T-cell (primary cell): ENCODE measurements around the gene TRIM39. TPM values are rescaled to one million over a fixed set of nuclear protein-coding genes. Genes with fewer than 3 reads are reported as not detected.

Experiments
- ATAC-seq, 4 experiments: fragments of 200-7000 bp in 3 of 4; fragments of 150-1000 bp in 1 of 4; cut with Tn5 transposase; replicated peaks in 1 of 4; 1 replicate in 3 of 4; 2 replicates in 1 of 4; pipeline ENCODE4 v1.10.0; 2021; ENCODE audit warnings: moderate library complexity in 3 of 4, mild to moderate bottlenecking in 2 of 4, moderate number of reproducible peaks in 1 of 4
- CTCF ChIA-PET, 2 donors: fragments of 300-600 bp; sonication (Branson Sonifier 250); formaldehyde crosslinking; loops; one replicate each; lab custom pipeline; 2022; ENCODE audit warnings: antibody characterized with exemption in 2 of 2; lab: Charles Lee
- POLR2A ChIA-PET, 2 donors: fragments of 300-600 bp; sonication (Branson Sonifier 250); formaldehyde crosslinking; loops; one replicate each; lab custom pipeline; 2022; ENCODE audit warnings: antibody characterized with exemption in 2 of 2; lab: Charles Lee
- DNase-seq, 35 experiments: peaks; one replicate each; pipeline versions ENCODE4 v3.0.0 to v3.0.0-alpha.2; 2013 to 2023
- H3K27ac ChIP-seq: one replicate; pipeline ENCODE4 v1.5.1; 2013; ENCODE audit warnings: low read length
- H3K27me3 ChIP-seq, 2 experiments: replicated peaks in 1 of 2; 1 replicate in 1 of 2; 2 replicates in 1 of 2; pipeline versions ENCODE4 v1.6.1 to v1.7.0; 2013; ENCODE audit warnings: low read length in 1 of 2, mixed read lengths in 1 of 2; ENCODE audit not compliant: control insufficient read depth in 2 of 2, insufficient read depth in 2 of 2; ENCODE audit errors: extremely low read depth in 1 of 2
- H3K36me3 ChIP-seq, 2 donors: 1 replicate in 1 of 2; 2 replicates in 1 of 2; pipeline versions ENCODE4 v1.6.1 to v1.7.0; 2013; ENCODE audit warnings: low read length in 1 of 2; ENCODE audit not compliant: control insufficient read depth in 2 of 2, insufficient read depth in 1 of 2; ENCODE audit errors: extremely low read depth in 1 of 2
- H3K4me1 ChIP-seq, 2 experiments: 1 replicate in 1 of 2; 2 replicates in 1 of 2; pipeline versions ENCODE4 v1.6.1 to v1.7.0; 2013; ENCODE audit warnings: low read length in 2 of 2, mixed read lengths in 1 of 2; ENCODE audit not compliant: insufficient read depth in 2 of 2, control insufficient read depth in 1 of 2; ENCODE audit errors: extremely low read depth in 1 of 2
- H3K4me3 ChIP-seq, 2 donors: 1 replicate in 1 of 2; 2 replicates in 1 of 2; pipeline versions ENCODE4 v1.5.1 to v1.7.0; 2013; ENCODE audit warnings: mild to moderate bottlenecking in 2 of 2, low read length in 1 of 2, moderate library complexity in 1 of 2; ENCODE audit not compliant: control insufficient read depth in 1 of 2; ENCODE audit errors: extremely low read depth in 1 of 2
- H3K9me3 ChIP-seq: 2 replicates; pipeline ENCODE4 v1.7.0; 2013
- H3K27ac Mint-ChIP-seq, 2 donors: one replicate each; pipeline ENCODE4 v1.8.0; 2020 to 2021; ENCODE audit warnings: mild to moderate bottlenecking in 2 of 2, mixed read lengths in 2 of 2
- H3K27me3 Mint-ChIP-seq, 2 donors: one replicate each; pipeline ENCODE4 v1.8.0; 2021 to 2022; ENCODE audit warnings: mixed read lengths in 2 of 2
- H3K36me3 Mint-ChIP-seq: one replicate; pipeline ENCODE4 v1.8.0; 2021; ENCODE audit warnings: mixed read lengths
- H3K4me1 Mint-ChIP-seq, 3 donors: one replicate each; pipeline ENCODE4 v1.8.0; 2020 to 2022; ENCODE audit warnings: mixed read lengths in 3 of 3, mild to moderate bottlenecking in 1 of 3
- H3K4me3 Mint-ChIP-seq, 3 donors: one replicate each; pipeline ENCODE4 v1.8.0; 2020 to 2022; ENCODE audit warnings: mild to moderate bottlenecking in 3 of 3, mixed read lengths in 3 of 3, moderate library complexity in 3 of 3
- H3K9me3 Mint-ChIP-seq, 3 donors: one replicate each; pipeline ENCODE4 v1.8.0; 2020 to 2022; ENCODE audit warnings: mixed read lengths in 3 of 3
- WGBS: methylation state at CpG from one replicate; pipeline ENCODE4 v1.1.5; 2013; ENCODE audit warnings: missing lambda C conversion rate; ENCODE audit not compliant: insufficient coverage; 5-methylcytosine and 5-hydroxymethylcytosine counted together
- total RNA-seq, 35 experiments: library from RNA in 6 of 35; stranded (reverse) in 6 of 35; fragments of 120-200 nt in 1 of 35; gene quantifications; one replicate each; pipeline versions ENCODE4 v1.2.1 to v1.2.4 and lab custom pipeline; 2013 to 2026

The TRIM39 gene
- total RNA-seq, 5 donors from 2014 or later (not counting 1 experiment from before 2014, with no cell fraction given) = 25.1 to 50.6 (median 29.5) TPM

- WGBS = 6% methylated on average over 9 of the region's 10 CpGs
- H3K4me1 Mint-ChIP-seq = peaks cover 68 to 85% (median 74%) of the 10 kb centered on the region in 3 donors
- ATAC-seq = peak; percentile 50 to 61 (median 58)
- DNase-seq = peak in 33 of 35 experiments; percentile 64 to 90 (median 82)
- H3K36me3 Mint-ChIP-seq = peaks cover 16% of the 10 kb centered on the region
- Histone ChIP-seq H3K27me3 (no peaks in the 10 kb centered on the region), H3K4me3 (peak overlapping the region; percentile 86 to 94), H3K36me3 (peaks cover 0 to 12% of the 10 kb centered on the region in 2 donors), H3K4me1 (peaks cover 24 to 39% of the 10 kb centered on the region in 2 experiments), H3K27ac (peak overlapping the region; percentile 94), H3K9me3 (no peaks in the 10 kb centered on the region)
- no peaks in the 10 kb centered on the region for H3K9me3 Mint-ChIP-seq
- CTCF ChIA-PET = interaction anchor here in 1 of 2 donors (0.9 to 1.3 kb wide), 2 partner anchors 107 to 109 kb away, joined by 4 to 5 read pairs; no protein-coding TSS in a partner anchor
- H3K4me3 Mint-ChIP-seq = peak overlapping the region; percentile 91 to 95 (median 94)
- no peaks in the 10 kb centered on the region for H3K27me3 Mint-ChIP-seq
- POLR2A ChIA-PET = interaction anchor here in 1 of 2 donors (1.1 to 1.4 kb wide), 3 partner anchors 111 to 232 kb away, joined by 4 to 7 read pairs (median 5); partner anchors contain the start of genes PRR3 and TRIM26
- H3K27ac Mint-ChIP-seq = peak overlapping the region; percentile 96 to 97
These were observed 1.4 kb upstream of the TRIM39 start for GRCh38 chr6:30325150-30325872.

GRCh38 chr6:30325873-30326525 is 728 bp upstream of the TRIM39 start:
- no peaks in the 10 kb centered on the region for H3K9me3 ChIP-seq
- H3K27me3 Mint-ChIP-seq = no peaks in the 10 kb centered on the region
- peaks cover 18% of the 10 kb centered on the region for H3K36me3 Mint-ChIP-seq
- H3K36me3 ChIP-seq = peaks cover 6 to 19% of the 10 kb centered on the region in 2 donors
- ChIA-PET POLR2A (interaction anchor here in 1 of 2 donors (0.6 to 1.4 kb wide), 6 partner anchors 9 to 231 kb away, joined by 3 to 7 read pairs (median 4); partner anchors contain the start of genes PRR3 and TRIM26), CTCF (interaction anchor here in 1 of 2 donors (0.9 to 1.3 kb wide), 2 partner anchors 107 to 110 kb away, joined by 4 to 5 read pairs; no protein-coding TSS in a partner anchor)
- H3K27me3 ChIP-seq = no peaks in the 10 kb centered on the region
- no peaks in the 10 kb centered on the region for H3K9me3 Mint-ChIP-seq
- peak overlapping the region; percentile 91 to 95 (median 94) for H3K4me3 Mint-ChIP-seq
- ATAC-seq = peak; percentile 54 to 64 (median 61)
- peak overlapping the region; percentile 94 for H3K27ac ChIP-seq
- H3K27ac Mint-ChIP-seq = peak overlapping the region; percentile 96 to 97
- peaks cover 23 to 35% of the 10 kb centered on the region in 2 experiments for H3K4me1 ChIP-seq
- peaks cover 63 to 80% (median 67%) of the 10 kb centered on the region in 3 donors for H3K4me1 Mint-ChIP-seq
- 0% methylated on average over 27 of the region's 29 CpGs for WGBS
- peak in 34 of 35 experiments; percentile 38 to 86 (median 65) for DNase-seq
- peak overlapping the region; percentile 86 to 94 for H3K4me3 ChIP-seq

DNA sequence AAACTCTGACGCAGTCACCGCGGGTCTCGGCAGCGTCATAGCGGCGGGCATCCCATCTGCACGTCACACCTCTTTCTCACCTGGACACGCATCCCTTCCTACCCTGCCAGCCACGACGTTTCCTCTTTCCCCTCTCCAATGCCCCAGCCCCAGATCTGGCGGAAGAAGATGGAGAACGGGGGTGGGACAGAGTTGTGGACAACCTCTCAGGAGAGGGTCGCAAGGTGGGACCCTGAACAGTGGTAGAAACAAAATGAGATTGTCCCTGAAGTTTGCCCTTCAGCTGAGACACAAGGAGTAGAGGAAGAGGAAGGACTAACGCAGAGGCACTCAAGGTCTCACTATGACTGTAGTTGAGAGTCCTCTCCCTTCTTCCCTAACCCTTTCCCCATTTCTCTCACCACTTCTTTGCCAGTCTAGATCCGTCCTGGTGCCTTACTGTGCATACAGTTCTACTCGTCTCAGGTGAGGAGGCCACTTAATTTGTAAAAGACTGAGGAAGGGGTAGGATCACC is 562 bp downstream of the TRIM39 start:
- ChIA-PET POLR2A (interaction anchor here in 1 of 2 donors (1.3 kb wide), 1 partner anchor 10 kb away, joined by 5 read pairs; no protein-coding TSS in a partner anchor), CTCF (interaction anchor here in 1 of 2 donors (1.3 kb wide), 1 partner anchor 13 kb away, joined by 3 read pairs; no protein-coding TSS in a partner anchor)
- Histone ChIP-seq H3K4me1 (peaks cover 21 to 32% of the 10 kb centered on the region in 2 experiments), H3K36me3 (peaks cover 6 to 29% of the 10 kb centered on the region in 2 donors), H3K27me3 (no peaks in the 10 kb centered on the region), H3K27ac (peak overlapping the region; percentile 93), H3K4me3 (peak overlapping the region; percentile 86 to 94), H3K9me3 (no peaks in the 10 kb centered on the region)
- WGBS = 0% methylated on average over 10 of the region's 17 CpGs
- DNase-seq (peak in 2 of 35 experiments; percentile 80 to 92), ATAC-seq (no peak)
- no peaks in the 10 kb centered on the region for H3K27me3 Mint-ChIP-seq
- peak overlapping the region; percentile 94 to 97 for H3K27ac Mint-ChIP-seq
- no peaks in the 10 kb centered on the region for H3K9me3 Mint-ChIP-seq
- H3K4me1 Mint-ChIP-seq = peaks cover 52 to 69% (median 55%) of the 10 kb centered on the region in 3 donors
- peak overlapping the region; percentile 93 to 98 (median 94) for H3K4me3 Mint-ChIP-seq
- peaks cover 28% of the 10 kb centered on the region for H3K36me3 Mint-ChIP-seq

DNA sequence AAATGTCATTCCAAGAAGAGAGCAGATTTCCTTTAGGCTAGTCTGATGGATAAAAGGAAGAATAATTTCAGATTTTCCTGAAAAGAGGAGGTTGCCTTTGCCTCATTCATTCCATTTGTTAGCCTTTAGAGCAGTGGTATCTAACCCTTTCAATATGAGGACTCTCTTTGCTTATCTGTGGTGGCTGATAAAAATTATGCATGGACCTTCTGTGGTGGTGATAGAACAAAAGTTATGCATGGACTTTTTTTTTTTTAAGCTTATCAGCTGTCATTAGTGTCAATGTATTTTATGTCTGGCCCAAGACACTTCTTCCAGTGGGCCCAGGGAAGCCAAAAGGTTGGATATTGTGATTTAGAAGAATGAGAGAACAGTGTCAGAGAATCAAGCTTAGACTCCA is 1.7 kb downstream of the TRIM39 start:
- Histone ChIP-seq H3K9me3 (no peaks in the 10 kb centered on the region), H3K27me3 (no peaks in the 10 kb centered on the region), H3K27ac (no peak overlapping the region), H3K36me3 (peaks cover 6 to 29% of the 10 kb centered on the region in 2 donors), H3K4me1 (peaks cover 21% of the 10 kb centered on the region in 2 experiments), H3K4me3 (no peak overlapping the region)
- CTCF ChIA-PET = interaction anchor here (0.7 to 1.3 kb wide), 2 partner anchors 14 to 21 kb away, joined by 3 read pairs; no protein-coding TSS in a partner anchor
- Mint-ChIP-seq H3K27me3 (no peaks in the 10 kb centered on the region), H3K4me3 (peak overlapping the region; percentile 93 to 98 (median 94)), H3K36me3 (peaks cover 28% of the 10 kb centered on the region), H3K4me1 (peaks cover 40 to 58% (median 44%) of the 10 kb centered on the region in 3 donors), H3K27ac (peak overlapping the region in 1 of 2 donors; percentile 94), H3K9me3 (no peaks in the 10 kb centered on the region)
- ATAC-seq = no peak
- no peak for DNase-seq
- POLR2A ChIA-PET = interaction anchor here in 1 of 2 donors (1.0 kb wide), 1 partner anchor 13 kb away, joined by 3 read pairs; no protein-coding TSS in a partner anchor

GRCh38 chr6:30329331-30329730 is 2.6 kb downstream of the TRIM39 start:
- H3K4me1 Mint-ChIP-seq = peaks cover 32 to 49% (median 35%) of the 10 kb centered on the region in 3 donors
- no peak for ATAC-seq
- Histone ChIP-seq H3K9me3 (no peaks in the 10 kb centered on the region), H3K27me3 (no peaks in the 10 kb centered on the region), H3K4me1 (peaks cover 18 to 20% of the 10 kb centered on the region in 2 experiments), H3K36me3 (peaks cover 9 to 37% of the 10 kb centered on the region in 2 donors), H3K27ac (no peak overlapping the region), H3K4me3 (no peak overlapping the region)
- DNase-seq = peak in 2 of 35 experiments; percentile 2 to 24
- H3K36me3 Mint-ChIP-seq = peaks cover 36% of the 10 kb centered on the region
- no peak overlapping the region for H3K27ac Mint-ChIP-seq
- POLR2A ChIA-PET = no interaction called here
- H3K27me3 Mint-ChIP-seq = no peaks in the 10 kb centered on the region
- no peaks in the 10 kb centered on the region for H3K9me3 Mint-ChIP-seq
- no peak overlapping the region for H3K4me3 Mint-ChIP-seq
- 98% methylated on average over 5 of the region's 12 CpGs for WGBS
- CTCF ChIA-PET = no interaction called here
